Activated CD8-positive, alpha-beta memory T cell treated with anti-CD3 and anti-CD28 coated beads, Interleukin-2, amount 50 U/mL, for 1 hour (primary cell): ENCODE results near the gene RCOR2.
"Not testable (repeated sequence)": the region's sequence is repeated elsewhere in the genome, so short reads cannot be mapped to it uniquely, and the experiment has no call there.

Source experiments
- DNase-seq: peaks from one replicate; pipeline ENCODE4 v3.0.0-alpha.2; 2020; ENCODE audit errors: extremely low read depth

Gene RCOR2

DNA sequence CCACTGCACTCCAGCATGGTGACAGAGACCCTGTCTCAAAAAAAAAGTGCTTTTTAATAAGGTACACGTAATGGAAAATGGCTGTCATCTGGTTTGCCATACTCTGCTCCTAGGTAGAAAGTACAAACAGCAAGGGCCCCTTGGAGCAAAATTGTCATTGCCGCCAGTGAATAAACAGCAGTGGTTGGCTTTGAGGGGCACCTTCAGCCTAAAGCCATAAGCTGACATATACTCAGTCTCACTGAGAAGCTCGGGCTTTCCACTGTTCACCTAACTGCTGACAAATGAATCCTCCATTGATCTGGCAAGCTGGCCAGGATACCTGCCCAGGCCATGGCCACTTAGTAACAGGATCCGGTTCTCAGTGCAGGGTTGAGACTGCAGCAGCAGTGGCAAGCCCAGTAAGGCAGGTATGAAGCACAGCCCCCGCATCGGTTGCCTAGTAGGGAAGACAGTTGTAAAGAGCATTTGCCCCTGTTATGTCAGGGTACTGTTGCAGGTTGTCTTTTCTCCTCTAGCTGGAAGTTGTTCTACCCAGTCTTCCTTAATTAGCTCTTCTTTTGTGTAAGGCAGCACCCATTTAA, 39.2 kb downstream of the RCOR2 start:
- DNase-seq = no peak

DNA sequence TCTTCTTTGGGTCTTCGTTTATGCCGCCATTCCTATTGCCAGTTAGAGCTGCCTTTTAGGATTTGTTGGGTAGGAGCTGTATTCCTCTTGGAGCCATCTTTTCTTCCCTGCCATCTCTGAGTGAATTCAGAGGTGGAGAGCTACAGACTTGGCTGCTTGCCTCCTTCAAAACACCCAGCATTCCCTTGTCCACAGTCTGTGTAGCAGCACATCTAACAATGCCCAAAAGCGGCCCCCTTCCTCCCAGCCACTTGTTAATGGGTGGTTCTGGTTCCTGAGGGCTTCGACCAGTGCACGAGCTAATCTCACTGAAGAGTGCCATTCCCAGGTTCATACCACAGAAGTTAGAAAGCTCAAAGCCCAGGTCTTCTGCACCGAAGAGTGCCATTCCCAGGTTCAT, 40.3 kb downstream of the RCOR2 start:
- no peak for DNase-seq

DNA sequence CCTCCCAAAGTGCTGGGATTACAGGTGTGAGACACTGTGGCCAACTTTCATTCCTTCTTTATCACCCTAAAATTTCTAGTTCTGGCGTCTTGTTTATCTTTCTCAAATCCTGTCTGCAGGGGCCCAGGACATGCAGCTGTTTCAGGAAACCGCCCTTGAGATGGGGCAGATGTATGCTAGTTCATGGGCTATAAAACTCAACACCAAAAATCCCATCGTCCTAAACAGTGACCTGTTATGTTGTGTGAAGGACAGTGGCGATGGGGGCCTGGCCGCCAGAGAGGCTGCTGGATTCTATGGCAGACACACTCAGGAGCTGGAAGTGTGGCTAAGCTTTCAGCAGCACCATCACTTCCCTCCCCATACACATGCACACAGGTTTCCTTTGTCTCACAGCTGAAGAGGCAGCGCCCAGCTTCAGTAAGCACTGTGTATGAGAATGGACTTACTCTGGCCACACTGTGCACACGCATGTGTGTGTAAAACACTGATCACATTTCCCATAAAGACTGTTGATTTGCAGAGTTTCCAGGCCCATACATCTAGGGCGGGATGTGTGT, 41.4 kb downstream of the RCOR2 start:
- DNase-seq = no peak

DNA sequence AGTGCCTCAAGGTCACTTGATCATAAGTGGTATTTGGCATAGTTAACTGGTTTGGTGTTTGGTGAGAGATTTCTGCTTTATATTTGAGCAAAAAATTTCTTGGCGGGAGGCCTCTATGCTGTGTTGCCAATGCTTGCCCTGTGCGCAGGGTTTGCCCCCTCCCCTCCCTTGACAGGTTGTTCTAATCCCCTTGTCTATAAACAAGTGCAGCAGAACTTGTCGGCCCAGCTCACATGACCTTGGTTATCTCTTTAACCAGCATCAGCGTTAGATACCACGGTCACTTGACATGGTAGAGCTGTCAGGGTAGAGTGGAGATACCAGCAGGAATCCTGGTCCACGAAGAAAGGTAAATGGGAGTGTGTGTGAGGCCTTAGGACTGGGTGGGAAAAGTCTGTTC, 42.5 kb downstream of the RCOR2 start:
- no peak for DNase-seq

DNA sequence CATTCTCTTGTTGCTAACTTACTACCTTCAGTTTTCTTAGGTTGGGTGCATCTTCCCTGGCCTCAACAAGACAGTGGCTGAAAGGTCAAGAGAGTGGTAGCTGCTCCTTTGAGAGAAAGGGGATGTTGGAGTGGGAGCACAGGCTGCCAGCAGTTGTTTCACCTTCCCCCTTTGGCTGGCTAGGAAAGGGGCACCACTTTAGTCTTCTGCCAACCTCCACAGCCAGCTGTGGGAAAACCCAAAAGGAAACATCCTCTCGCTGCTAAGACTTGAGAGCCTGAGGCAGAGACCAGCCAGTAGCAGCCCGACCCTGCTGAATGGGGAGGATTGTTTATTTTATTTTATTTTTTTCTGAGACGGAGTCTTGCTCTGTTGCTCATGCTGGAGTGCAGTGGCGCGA, 43.7 kb downstream of the RCOR2 start:
- DNase-seq = no peak

DNA sequence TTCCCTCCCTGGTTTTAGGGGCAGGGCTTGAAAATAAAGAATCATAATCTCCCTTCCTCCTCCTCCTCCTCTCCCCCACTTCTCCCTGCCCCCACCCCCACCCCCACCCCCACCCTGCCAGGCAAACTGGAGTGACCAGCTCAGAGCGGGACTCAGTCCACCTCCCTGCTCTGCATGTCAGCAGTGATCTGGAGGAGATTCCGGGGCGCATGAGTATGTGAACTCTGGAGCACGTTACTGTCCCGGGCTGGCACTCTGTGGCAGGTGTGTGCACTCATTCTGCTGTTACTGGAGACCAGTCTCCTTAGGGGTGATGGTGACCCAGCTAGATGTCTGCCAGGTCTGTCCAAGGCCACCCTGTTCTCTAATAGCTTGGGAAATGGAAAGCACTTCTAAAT, 44.2 kb downstream of the RCOR2 start:
- DNase-seq = no peak

DNA sequence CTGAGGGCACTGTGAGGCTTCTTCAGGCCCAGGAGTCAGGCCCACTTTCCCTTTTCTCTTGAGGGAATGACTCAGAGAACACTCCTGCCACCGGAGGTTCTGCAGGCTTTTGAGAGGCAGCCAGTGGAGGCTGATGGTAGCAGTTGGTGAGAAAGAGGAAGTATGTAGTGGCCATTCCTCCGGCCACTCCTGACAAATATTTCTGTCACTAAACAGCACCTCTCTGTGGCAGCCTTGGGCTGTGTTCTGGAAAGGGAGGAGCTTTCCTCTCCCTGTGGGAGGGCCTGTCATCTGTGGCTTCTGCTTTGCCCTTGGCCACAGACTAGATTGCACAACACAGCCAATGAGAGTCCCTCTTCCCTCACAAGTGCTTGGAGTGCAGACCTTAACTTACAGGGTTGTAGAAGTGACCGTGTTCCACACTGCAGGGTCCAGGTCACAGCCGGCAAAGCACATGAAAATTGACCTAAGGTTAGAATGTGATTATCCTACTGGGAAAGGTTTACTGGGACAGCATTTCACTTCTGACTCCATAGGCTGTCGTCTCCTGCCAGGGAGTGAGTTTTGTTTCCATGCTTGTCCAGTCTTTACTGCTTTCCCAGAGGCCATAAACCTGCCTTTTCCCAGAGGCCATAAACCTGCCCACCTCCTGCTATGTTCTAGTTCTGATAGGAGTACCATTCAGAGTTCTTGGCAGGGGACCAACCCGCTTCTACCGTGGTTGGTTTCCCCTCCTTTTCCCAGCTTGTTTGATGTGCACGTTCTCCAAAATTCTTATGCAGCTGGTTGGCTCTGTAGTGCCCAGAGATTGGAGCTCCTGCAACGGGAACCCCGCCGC, 44.8 kb downstream of the RCOR2 start:
- DNase-seq = no peak

DNA sequence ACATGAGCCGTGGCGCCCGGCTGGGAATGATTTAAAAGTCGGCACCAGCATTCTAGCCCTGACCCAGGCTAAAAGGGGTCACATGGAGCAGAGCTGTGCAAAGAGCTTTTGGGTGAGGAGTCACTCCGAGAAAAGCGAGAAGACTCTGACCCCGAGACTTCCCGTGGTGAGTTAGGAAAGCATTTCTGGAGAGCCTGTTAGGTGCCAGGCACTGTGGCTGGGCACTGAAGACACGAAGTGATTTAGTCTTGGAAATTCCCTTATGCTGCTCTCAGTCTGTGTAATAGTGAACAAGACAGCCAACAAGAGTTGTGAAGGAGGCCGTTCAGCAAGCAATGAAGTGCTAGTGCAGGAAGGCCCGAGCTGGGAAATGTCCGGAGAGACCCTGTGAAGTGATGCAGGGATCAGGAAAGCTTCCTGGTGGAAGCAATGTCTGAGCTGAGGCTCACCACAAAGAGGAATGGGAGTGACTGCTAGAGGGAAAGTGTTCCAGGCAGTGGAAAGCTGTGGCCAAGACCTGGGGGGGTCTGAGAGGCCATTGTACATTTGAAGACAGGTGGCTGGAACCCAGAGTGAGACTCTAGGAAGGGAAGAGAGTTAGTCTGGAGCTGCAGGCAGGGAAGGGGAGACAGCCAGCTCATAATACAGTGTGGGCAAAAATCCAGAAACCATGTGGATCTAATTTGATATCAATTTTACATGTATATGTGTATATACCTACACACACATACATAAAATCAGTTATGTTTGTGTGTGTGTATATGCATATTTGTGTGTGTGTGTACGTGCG, 46.4 kb downstream of the RCOR2 start:
- DNase-seq = no peak

DNA sequence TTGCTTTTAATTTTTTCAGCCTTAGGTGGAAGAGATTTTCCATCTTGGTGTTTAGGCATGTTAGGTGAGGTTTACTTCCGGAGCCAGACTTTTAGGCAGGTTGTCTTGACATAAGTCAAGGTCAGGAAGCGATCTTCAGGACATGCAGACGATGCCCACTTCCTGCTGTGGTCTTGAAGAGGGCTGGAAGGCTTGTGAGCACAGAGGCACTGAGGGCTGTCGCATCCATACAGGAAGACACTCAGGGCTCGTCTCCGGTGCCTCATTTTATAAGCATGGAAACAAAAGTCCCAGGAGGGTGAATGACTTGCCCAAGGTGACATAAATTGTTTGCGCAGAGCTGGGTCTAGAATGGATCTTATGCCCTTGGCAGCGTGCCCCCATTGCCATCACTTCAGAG, 47.3 kb downstream of the RCOR2 start:
- no peak for DNase-seq

DNA sequence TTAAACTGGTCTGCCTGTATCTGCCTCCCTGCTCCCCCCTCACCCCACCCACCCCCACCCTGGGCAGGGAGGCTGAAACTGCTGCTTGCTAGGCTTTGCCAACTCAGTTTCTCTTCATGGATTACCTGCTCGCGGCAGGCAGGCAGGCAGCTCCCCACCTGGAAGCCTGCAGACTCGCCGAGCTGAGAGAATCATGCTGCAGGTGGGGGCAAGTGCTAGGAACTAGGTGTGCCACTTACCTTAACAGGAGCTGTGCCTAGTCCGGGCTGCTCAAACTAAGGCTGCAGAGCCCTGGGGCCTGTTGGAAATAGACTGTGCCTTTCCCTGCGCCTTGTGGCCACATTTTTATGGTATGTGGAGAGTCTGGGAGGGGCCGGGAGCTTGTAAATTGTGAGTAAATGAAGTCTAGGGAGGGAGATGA, 47.8 kb downstream of the RCOR2 start:
- DNase-seq = no peak

DNA sequence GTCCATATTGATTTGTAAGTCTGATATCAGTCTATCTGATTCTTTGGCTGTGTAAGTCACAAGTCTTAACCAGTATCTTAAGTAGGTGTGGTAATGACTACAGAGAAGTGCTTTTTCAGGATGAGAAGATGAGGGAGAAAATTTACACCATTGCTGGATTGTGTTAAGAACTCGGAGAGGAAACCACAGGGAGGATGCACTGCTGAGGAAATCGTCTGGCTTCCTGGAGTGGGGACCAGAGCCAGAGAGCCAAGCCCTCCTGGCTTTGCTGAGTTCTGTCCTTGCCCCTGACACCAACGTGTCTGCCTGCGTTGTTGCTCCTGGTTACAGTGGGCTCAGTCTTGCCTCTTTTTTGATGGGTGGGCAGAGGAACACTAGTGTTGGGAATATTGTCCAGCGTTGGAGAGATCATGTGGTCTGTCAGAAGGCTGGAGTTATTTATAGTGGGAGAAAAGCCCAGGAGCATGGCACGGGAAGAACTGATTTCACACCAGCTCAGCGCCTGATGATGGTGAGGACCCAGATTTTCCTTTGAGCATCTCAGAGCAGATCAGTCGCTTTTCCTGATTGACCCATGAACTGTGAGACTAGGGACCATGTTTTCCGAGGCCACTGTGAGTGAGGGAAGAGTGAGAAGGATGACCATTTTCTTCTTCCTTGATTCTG, 48.4 kb downstream of the RCOR2 start:
- no peak for DNase-seq

DNA sequence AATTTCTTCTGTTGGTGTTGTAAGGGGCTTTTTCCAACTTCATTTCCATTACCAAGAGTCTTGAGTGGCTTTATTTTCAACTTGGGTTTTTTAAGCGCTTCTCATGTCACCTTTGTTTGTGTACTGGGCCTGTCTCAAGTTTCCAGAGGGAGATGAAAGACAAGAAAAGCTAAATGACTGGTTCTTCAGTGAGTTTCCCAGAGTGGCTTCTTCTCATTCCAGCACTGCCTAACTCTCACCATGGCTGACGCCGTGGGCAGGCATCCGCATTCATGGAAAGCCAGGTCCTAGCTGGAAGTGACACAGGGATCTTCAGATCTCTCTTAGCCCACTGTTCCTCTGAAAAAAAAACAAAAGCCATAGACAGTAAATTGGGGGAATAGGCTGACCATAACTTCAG, 49.5 kb downstream of the RCOR2 start:
- DNase-seq = no peak

DNA sequence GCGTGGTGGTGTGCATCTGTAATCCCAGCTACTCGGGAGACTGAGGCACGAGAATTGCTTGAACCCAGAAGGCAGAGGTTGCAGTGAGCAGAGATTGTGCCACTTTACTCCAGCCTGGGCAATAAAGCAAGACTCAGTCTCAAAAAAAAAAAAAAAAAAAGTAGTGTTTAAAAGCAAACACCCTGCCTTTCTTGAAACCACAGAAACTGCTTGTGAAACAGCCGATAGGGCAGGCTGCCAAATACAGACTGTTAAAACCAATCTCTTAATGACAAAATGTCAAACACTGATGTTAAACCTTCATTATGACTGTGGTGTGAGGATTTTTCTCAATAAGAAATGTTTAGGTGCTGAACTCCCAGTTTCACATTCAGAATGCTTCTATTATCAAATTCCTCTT, 50.8 kb downstream of the RCOR2 start:
- DNase-seq = peak; percentile 56

DNA sequence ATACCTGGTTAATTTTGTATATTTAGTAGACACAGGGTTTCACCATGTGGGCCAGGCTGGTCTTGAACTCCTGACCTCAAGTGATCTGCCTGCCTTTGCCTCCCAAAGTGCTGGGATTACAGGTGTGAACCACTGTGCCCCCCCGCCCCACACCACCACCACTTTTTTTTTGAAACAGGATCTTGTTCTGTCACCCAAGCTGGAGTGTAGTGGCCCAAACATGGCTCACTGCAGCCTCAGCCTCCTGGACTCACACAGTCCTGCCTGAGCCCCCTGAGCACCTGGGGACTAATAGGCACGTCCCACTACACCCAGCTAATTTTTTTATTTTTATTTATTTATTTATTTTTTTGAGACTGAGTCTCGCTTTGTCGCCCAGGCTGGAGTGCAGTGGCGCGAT, 53.3 kb downstream of the RCOR2 start:
- not testable (repeated sequence) for DNase-seq

DNA sequence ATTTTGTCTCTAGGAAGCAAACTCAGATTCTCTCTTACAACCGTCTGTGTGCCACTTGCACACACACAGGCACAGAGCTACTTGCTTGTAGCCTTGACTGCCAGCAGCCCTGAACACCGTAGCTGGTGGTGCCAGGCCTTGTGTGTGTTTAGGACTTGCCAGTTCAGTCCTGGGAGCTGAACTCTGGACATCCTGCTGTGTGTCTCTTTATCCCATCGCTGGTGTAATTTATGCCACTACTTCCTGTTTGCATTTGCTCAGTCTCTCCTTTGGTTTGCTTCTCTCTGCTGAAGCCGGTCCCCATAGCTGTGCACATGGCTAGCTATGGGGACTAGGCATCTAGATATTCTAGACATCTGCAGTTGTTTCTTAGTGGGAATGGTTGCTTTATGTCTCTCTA, 54.0 kb downstream of the RCOR2 start:
- no peak for DNase-seq
